Measurements from ENCODE around the gene ZNF462.

GRCh38 chr9:106962122-106962521, 99.2 kb downstream of the ZNF462 start:
- TF ChIP-seq CTCF (IDR thresholded peaks at IDR 0.05) (no peak), POLR2A (IDR thresholded peaks at IDR 0.05) (no peak)
